Measurements from ENCODE around the gene XYLT1.

Gene XYLT1

DNA sequence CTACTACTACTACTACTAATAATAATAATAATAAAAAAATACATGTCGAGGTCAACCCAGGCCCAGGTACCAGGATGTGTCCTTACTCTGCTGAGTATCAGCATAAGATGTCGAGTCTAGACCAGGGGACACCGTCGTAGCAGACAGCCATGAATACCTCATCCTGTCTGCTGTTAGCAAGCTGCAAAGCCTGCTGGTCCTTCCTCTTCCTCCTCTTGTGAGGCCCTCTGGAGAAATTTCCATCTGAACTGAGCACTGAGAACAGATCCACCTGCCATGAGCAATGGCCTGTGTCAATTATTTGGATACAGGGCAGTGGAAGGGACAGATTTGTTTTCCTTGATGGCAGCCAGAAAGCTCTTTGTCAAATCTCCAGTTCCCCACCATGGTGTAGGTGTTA lies 168.5 kb downstream of the XYLT1 start:
- no peak for DNase-seq

DNA sequence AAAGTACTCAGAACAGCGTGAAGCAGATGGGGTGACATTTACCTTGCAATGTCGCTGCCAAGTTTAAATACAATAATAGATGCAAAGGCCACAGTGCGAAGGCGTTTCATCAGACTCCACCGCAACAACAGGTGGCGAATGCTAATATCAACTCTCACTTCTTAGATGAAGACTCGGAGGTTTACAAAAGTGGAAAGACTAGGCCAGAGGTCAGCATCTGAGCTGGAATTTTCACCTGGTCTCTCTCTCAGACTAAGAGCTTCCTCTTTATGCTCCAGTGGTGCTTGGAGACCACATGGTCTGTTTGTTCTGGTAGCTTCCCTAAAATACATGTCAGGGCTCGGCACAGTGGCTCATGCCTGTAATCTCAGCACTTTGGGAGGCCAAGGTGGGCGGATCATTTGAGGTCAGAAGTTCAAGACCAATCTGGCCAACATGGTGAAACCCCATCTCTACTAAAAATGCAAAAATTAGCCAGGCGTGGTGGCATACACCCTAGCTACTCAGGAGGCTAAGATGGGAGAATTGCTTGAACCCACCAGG lies 169.1 kb downstream of the XYLT1 start:
- peak; percentile 97 for DNase-seq

DNA sequence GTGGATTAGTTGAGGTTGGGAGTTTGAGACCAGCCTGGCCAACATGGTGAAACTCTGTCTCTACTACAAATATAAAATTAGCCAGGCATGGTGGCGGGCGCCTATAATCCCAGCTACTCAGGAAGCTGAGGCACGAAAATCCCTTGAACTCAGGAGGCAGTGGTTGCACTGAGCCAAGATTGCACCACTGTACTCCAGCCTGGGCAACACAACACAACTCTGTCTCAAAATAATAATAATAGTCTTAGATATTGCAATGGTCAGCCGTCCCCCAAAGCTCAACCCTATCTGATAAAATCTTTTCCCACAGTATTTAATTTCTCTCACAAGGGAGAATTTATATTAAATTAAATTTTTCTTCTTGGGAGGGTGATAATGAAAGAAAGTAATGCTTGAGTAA lies 169.6 kb downstream of the XYLT1 start:
- DNase-seq, result no peak

DNA sequence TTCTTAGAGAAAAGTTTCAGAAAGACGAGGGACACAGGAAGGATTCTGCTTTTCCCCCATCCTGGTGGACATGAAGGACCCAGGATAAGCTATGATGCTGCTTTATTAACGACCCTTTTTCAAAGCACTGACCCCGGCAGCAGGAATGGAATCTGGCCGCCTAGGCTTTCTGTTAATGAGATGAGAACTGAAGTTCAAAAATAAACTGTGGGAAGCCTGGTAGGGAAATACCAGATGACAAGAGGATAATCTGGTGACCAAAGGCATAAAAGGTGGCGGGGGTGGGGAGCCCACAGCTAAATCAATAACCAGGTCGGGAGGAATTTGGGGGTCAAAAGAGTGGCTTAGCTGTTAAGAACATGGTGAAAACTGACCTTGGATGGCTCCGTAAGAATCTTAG lies 171.0 kb downstream of the XYLT1 start:
- DNase-seq, result no peak

DNA sequence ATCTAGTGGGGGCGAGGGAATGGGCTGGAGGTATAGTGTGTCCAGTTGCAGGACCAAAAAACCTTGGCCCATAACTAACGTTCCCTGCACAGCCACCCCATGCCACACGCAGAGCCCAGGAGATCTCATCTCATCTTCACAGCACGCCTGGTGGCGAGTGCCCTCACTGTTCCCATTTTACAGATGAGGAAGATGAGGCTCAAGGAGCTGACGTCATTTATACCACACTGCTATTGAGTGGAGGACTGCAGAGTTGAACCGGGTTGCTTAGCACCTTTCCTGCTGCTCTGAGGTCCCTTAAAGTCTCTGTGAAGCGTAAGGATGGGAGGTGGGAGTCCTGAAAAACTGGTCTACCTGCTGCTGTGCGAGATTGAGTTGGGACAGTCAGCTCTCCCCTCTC lies 172.5 kb downstream of the XYLT1 start:
- DNase-seq, result no peak

DNA sequence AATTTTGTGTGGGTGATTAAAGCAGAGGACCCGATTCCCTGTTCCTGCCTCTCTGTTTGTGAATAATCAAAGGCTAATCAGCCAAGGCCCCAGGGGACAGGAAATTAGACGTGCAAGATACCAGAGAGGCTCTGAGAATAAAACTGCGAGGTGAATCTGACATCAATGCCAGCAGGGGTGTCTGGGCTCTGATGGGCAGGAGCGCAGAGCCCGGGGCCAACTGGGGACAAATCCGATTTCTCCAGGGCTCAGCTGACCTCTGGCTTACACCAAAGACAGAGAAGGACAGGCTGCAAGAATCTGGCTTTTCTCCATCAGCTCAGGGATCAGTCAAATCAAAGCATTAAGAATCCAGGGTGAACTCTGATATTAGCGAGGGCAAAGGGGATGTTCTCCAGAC lies 174.3 kb downstream of the XYLT1 start:
- DNase-seq, result no peak

DNA sequence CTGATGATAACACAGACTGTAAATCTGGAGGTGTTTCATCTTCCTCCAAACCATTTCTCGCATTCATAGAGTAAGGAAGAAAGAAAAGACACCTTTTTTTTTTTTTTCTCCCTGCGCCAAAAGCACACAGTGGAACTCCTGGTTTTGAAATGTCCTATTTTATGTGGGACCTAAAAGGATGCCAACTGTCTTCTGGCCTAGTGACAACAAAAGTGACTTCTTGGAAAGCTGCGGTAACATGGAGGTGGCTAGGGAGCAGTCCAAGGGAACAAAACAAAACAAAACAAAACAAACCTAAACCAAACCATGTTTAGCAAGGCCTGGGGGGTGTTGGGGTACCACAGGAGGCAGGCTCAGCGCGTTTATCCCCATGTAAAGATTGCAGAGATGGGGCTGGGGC lies 174.8 kb downstream of the XYLT1 start:
- no peak for DNase-seq

DNA sequence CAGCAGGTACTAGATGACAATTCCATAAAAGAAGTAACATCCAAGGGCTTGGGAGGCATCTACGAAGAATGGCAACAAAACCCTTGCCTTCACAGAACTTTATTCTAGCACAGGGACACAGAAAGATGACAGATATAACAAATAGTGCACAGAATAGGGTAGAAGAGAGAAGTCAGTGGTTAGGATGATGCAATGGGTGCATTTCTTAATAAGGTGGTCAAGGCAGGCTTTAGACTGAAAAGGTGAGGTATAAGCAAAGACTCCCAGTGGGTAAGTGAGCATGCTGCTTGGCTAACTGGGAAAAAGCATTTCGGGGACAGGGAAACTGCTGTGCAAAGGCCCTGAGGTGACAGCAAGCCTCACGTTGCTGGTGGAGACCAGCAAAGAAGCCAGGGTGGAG lies 175.9 kb downstream of the XYLT1 start:
- DNase-seq, result no peak

DNA sequence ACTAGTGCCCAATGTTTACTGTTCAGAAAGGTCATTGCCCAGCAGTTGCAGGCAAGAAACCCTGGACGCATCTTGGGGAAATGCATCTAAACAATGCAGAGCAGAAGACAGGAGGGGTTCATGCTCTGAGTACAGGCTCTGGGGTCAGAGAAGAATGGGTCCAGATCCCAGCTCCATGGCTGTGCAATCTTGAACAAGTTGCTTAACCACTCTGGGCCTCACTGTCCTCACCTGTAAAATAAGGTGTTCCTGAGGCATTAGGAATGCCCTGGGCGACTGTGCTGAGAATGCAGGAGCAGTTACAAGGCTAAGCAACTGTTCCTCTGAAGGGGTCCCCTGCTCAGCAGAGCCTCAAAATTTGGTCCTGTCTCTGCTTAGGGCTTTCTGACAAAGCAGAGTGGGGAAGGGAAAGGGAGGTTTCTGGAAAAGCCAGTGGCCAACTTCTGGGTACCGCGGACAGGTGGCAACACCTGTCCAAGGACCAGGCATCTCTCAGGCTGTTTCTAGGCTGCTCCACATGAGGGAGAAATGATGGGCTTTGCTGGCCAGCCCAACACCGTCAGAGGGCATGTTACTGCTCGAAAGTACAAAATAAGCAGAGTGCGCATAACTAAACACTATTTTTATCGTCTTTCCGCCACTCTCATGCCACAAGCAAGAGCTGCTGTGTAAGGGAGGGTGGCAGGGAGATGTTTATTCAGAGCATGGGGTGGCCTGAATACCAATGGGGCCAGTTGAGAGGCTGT lies 176.8 kb downstream of the XYLT1 start:
- no peak for DNase-seq

DNA sequence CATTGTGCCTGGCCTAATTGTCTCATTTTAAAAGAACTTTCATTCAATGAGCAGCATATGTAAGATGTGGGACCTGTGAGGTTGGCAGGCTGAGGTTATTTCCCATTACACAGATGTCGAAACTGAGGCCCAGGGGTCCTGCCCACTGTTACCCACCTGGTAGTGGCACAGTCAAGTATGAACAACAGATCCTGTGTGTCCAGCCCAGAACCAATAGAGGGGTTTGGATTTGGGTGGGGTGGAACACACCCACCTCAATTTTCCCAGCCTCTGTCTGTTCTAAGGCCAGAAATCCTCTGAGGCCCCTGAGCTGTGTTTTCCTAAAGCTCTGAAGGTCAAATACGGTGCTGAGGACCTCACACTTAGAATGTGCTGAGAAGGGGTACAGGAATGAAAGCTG lies 179.5 kb downstream of the XYLT1 start:
- DNase-seq, result no peak

DNA sequence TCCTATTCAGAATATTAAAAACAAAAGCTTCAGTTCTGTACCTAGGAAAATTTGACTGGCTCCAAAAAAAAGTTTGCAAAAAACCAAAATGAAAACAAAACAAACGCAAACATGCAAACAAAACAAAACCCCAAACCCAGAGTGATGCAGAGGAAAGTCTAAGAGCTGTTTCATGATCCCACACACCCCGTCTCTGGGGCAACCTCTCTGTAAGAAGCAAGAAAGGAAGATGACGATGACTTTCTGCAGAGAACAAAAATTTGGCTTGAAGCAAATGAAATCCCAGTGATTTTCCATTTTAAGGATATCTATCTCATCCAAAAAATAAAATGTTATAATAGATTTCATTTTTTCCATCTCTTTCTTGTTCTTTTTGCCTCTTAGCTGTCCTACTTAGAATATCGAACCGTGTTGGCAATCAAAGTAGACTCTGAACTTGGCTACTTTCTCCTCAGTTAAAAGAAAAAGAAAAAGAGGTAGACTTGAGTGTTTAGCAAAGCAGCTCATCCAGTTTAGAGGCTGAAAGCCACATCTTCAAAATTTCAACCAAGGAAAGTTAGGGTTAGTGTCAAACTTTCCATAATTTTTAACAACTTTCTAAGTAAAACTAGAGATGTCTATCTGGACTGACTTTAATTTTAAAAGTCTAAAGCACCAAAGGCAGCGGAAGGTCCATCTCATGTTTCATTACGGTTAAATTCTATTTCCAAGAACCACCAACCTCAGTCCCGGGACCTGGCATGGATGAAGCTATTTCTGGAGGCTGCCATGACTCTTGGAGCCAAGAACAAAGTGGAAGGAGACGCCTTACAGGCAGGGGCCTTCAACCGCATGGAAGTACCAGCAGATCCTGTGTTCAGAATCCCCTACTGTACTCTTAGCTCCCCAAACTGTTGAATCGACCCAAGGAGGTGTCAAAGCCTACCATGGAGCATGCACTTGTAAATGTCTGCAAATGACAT lies 180.8 kb downstream of the XYLT1 start:
- no peak for DNase-seq

DNA sequence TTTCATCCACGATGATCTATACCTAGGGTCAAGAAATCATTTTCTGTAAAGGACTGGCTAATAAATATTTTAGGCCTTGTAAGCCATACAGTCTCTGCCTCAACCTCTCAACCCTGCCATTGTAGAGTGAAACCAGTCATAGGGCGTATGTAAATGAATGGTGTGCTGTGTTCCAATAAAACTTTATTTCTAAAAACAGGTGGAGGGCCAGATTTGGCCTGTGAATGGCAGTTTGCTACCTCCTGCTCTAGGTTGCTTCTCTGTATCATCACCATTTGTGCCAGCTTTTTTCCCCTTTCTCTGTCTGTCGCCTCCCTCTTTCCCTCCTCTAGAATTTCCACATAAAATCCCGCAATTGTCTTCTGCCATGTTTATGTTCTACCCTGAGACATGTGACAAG lies 181.7 kb downstream of the XYLT1 start:
- DNase-seq, result no peak

DNA sequence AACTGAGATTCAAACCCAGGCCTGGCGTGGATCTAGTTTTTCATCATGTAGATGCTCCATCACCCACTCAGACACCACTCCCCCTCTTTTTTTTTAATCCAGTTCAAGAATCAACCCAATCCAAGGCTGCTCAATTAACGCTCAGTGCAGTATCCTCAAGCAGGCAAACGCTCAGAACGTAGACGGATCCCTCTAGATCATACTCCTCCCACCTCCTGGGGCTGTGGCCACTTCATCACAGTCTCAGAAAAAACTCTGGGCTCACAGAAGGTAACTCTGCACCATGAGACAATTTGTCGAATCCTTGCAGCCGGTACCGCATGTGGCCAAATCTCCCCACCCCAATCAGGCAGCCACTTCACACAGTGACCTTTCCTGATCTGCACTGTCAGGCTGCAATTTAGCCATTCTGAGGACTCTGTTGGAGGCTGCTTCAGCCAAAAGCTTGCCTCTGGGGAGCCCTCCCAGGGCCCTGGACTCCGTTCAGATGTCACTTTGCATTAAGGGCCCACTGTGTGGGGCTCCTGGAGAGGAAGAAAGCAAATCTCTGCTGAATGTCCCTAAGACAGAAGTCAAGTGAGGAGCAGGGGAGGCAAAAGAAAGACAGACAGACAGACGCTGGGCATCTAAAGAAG lies 183.5 kb downstream of the XYLT1 start:
- no peak for DNase-seq

DNA sequence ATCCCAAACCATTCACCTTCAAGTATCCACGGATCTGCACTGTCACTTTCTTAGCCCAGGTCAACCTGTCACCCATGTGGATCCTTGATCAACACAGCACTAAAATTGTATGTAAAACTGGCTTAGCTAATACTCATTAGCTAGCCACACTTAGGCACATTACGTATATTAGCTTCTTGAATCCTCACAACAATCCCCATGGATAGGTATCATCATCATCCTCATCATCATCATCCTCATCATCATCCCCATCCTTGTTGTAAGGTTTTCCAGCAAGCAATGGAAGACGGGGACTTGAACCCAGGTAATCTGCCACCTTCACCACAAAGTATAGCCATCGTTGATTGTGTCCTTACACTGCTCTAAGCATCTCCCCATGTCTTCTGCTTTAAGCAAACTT lies 184.3 kb downstream of the XYLT1 start:
- DNase-seq, result no peak

DNA sequence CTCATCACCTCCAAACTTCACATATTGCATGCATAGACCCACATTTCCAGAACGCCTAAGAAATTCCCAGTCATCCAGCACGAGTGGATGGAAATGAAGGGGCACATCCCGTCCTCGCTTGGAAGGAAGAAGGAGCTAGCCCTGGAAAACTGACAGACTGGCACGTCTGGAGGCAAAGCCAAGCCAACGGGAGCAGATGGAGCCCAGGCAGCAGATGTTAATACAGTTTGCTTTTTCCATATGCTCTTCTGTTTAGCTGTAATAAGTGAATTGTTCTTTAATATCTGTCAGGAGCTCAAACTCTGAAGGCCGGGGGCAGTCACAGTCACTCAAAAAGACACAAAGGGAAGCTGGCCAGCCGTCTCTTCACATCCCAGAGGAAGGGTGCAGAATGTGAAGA lies 187.7 kb downstream of the XYLT1 start:
- no peak for DNase-seq

DNA sequence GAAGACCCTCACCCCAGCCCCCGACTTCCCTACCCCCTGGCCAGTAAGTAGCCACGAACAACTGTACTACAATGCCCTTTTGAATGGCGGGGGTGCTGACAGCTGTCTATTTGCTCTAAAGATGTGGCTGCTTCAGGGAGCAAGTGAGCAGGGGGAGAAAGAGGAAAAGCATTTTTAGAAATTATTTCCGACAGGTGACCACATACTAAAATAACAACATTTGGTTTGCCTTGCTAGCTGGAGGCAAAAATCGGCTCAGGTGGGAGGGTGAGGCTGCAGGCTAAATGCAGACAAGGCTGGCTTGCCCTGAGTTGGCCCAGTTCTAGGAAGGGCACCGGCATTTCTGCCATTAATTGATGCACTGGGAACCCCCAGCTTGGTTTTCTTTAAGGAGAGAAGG lies 188.5 kb downstream of the XYLT1 start:
- DNase-seq, result no peak

DNA sequence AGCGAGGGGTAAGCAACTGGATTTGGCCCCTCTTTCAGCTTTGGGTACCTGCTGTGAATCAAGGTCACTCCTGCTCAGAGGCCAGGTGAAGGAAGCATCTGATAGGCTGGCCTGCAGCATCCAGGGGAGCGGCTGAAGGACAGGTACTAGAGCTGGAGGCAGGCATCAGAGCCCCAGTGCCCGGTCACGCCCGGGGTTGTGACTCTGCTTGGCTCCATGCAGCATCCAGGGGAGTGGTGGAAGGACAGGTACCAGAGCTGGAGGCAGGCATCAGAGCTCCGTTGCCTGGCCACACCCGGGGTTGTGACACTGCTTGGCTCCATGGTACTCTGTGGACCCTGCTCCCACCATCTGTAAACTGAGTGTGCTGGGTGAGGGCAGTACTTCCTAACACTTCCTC lies 189.7 kb downstream of the XYLT1 start:
- no peak for DNase-seq

DNA sequence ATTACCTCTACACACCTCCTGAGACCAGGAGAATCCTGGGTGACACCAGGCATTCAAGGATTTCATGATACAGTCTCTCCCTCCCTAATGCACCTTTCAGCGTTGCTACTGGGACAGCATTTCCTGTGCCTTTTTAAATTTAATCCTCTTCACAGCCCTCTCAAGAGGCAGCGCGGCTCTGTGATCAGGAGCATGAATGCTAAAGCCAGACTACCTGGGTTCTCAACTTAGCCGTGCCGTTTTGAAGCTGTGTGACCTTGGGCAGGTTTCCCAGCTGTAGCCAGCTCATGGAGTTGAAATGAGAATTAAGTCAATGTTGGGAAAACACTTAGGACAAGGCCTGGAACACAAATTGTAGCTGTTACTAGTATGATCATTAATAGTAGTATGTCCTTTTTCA lies 191.8 kb downstream of the XYLT1 start:
- peak; percentile 47 for DNase-seq

DNA sequence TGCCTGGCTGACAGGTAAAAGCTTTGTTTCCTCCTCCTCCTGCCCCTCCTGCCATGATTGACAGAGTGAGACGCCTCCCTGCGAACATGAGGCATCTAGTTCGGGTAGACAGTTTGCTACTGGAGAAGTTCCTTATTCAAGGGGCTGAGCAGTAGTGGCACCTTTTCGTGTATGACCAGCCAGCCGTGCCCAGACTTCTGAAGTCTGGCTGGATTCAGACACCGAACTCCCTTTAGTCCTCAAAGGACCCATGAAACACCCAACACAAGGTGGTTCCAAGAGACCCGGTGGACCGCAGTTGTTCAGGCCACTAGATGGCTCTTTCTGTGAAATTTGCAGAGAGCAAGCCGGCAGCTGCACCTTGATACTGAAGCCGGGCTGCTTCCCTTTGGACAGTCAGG lies 192.8 kb downstream of the XYLT1 start:
- DNase-seq, result peak; percentile 89

DNA sequence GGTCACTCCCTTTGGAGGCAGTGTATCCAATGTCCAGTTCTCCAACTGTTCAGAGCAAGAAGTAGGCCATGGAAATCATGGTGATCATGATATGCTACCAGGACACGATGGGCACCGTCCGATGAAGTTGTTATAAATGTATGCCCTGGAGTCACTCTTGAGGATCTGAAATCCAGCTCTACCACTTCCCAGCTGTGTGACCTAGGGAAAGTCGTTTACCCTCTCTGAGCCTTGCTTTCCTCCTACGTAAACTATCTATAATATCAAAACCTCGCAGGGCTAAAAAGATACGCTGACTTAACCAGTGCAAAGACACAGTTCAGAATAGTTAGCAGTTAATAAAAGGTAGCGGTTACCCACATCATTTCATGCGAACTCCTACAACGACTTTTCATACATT lies 194.2 kb downstream of the XYLT1 start:
- no peak for DNase-seq

DNA sequence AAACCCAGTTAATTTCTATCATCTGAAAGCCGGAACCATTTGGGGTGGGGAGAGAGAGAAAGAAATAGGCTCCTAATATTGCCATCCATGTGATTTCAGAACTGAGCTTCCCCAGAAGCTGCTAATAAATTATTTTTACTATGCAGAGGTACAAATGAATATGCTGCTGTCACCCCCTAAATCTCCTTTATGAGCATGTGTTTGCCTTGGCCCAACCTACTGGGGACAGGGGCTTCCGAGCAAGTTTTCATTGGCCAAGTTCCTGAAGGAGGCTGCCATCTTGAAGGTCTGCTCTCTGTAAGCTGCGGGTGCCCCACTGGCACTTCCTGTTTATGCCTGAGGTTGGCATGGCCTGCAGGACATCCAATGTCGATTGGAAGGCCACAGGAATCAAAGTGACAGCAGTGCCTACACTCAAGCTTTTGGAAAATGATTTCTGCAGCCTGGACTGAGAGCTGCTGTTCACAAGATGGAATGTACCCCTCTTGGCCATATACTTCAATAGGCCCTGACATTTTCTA lies 194.7 kb downstream of the XYLT1 start:
- no peak for DNase-seq

DNA sequence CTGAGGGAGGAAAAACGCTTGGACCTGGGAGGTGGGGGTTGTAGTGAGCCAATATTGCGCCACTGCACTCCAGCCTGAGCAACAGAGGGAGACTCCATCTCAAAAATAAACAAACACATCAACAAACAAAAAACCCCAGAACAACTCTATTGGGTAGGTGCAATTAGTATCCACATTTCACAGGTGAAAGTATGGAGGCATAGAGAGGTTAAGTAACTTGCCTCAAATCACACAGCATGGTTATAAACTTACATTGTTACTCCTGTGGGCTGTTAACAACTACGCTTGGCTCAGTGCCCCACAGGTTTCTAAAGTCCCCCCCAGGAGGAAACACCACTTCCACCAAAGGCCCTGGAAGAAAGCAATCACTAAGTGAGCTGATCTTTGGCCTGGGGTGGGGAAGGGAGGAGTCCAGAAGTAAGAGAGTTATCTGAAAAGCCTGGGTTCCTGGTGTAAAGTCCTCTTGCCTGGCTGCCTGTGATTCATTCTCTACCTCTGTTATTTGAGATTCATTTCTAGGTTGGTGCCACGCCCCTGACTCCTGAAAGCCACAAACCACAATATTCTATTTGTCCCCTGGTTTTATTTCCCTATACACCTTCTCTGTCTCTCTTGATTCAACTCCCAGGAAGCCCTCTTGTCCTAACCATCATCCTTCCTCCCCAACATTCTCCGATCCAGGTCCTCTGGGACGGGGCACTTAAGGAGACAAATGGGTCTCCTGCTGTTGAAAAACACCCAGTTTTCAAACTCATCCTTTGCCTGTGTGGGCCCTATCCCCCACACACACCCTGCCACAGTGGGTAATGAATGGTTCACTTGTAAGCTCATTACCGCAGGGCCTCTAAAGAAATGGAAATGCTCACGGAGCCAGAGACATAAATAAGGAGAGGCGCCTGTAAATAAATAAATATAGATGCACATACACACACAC lies 195.4 kb downstream of the XYLT1 start:
- peak; percentile 65 for DNase-seq

All from NCI-H510A treated with DMSO at 0.1 percent for 48 hours (cell line).